Nephron (organoid): ENCODE data around the gene UBXN11.

Source experiments
- H3K27ac Mint-ChIP-seq, 3 experiments: 2 replicates each; pipeline ENCODE4 v1.8.0; 2020; ENCODE audit warnings: mixed read lengths in 3 of 3, mild to moderate bottlenecking in 2 of 3, moderate library complexity in 1 of 3
- H3K27me3 Mint-ChIP-seq: 2 replicates; pipeline ENCODE4 v1.8.0; 2021; ENCODE audit warnings: low read depth, mild to moderate bottlenecking, moderate library complexity, mixed read lengths
- H3K36me3 Mint-ChIP-seq: 2 replicates; pipeline ENCODE4 v1.8.0; 2020; ENCODE audit warnings: low read depth, mixed read lengths
- H3K4me1 Mint-ChIP-seq: 2 replicates; pipeline ENCODE4 v1.8.0; 2020; ENCODE audit warnings: mixed read lengths
- H3K4me3 Mint-ChIP-seq, 3 experiments: 2 replicates each; pipeline ENCODE4 v1.8.0; 2020; ENCODE audit warnings: mild to moderate bottlenecking in 3 of 3, mixed read lengths in 3 of 3, moderate library complexity in 2 of 3
- H3K9me3 Mint-ChIP-seq: 2 replicates; pipeline ENCODE4 v1.8.0; 2020; ENCODE audit warnings: mixed read lengths
- CTCF ChIP-seq, 3 experiments: fragments of 200-600 bp; sonication (generic); IDR thresholded peaks; one replicate each; pipeline ENCODE4 v1.5.0; 2021; ENCODE audit warnings: antibody characterized with exemption in 3 of 3; ENCODE audit not compliant: unreplicated experiment in 3 of 3

Gene UBXN11

GRCh38 chr1:26290122-26290881 lies 16.1 kb downstream of the UBXN11 start:
- H3K9me3 Mint-ChIP-seq = no peaks in the 10 kb centered on the region
- peaks cover 4% of the 10 kb centered on the region for H3K27me3 Mint-ChIP-seq
- no peak for TF ChIP-seq CTCF (IDR thresholded peaks at IDR 0.05; ENCODE audit: unreplicated experiment in 3 of 3)
- peaks cover 25% of the 10 kb centered on the region for H3K4me1 Mint-ChIP-seq
- no peak overlapping the region for H3K4me3 Mint-ChIP-seq
- H3K36me3 Mint-ChIP-seq = peaks cover under 1% of the 10 kb centered on the region
- H3K27ac Mint-ChIP-seq = peak overlapping the region in 2 of 3 experiments; percentile 43 to 61

- Mint-ChIP-seq H3K9me3 (no peaks in the 10 kb centered on the region), H3K4me3 (no peak overlapping the region), H3K27ac (no peak overlapping the region), H3K27me3 (no peaks in the 10 kb centered on the region), H3K36me3 (no peaks in the 10 kb centered on the region), H3K4me1 (peaks cover 31% of the 10 kb centered on the region)
- TF ChIP-seq CTCF (IDR thresholded peaks at IDR 0.05; ENCODE audit: unreplicated experiment in 3 of 3) = no peak
Observed at GRCh38 chr1:26289158-26290059, 17.0 kb downstream of the UBXN11 start.

- Mint-ChIP-seq H3K27me3 (no peaks in the 10 kb centered on the region), H3K27ac (no peak overlapping the region), H3K4me1 (peaks cover 36% of the 10 kb centered on the region), H3K36me3 (no peaks in the 10 kb centered on the region), H3K9me3 (no peaks in the 10 kb centered on the region), H3K4me3 (no peak overlapping the region)
- no peak for TF ChIP-seq CTCF (IDR thresholded peaks at IDR 0.05; ENCODE audit: unreplicated experiment in 3 of 3)
Observed at GRCh38 chr1:26288311-26288941, 18.0 kb downstream of the UBXN11 start.

- Mint-ChIP-seq H3K4me1 (peaks cover 42% of the 10 kb centered on the region), H3K36me3 (no peaks in the 10 kb centered on the region), H3K9me3 (no peaks in the 10 kb centered on the region), H3K27me3 (peaks cover 3% of the 10 kb centered on the region), H3K27ac (peak overlapping the region in 1 of 3 experiments; percentile 10), H3K4me3 (no peak overlapping the region)
- TF ChIP-seq CTCF (IDR thresholded peaks at IDR 0.05; ENCODE audit: unreplicated experiment in 3 of 3) = no peak
Observed at GRCh38 chr1:26287811-26288210, 18.6 kb downstream of the UBXN11 start.

GRCh38 chr1:26287033-26287711 lies 19.3 kb downstream of the UBXN11 start:
- no peaks in the 10 kb centered on the region for H3K36me3 Mint-ChIP-seq
- no peak overlapping the region for H3K4me3 Mint-ChIP-seq
- TF ChIP-seq CTCF (IDR thresholded peaks at IDR 0.05; ENCODE audit: unreplicated experiment in 3 of 3) = no peak
- H3K4me1 Mint-ChIP-seq = peaks cover 46% of the 10 kb centered on the region
- H3K27me3 Mint-ChIP-seq = peaks cover 5% of the 10 kb centered on the region
- no peaks in the 10 kb centered on the region for H3K9me3 Mint-ChIP-seq
- H3K27ac Mint-ChIP-seq = peak overlapping the region in 2 of 3 experiments; percentile 4 to 10
